Measurements from ENCODE around the gene ATG7. TPM values are rescaled to one million over a fixed set of nuclear protein-coding genes. Genes with fewer than 3 reads are reported as not detected.
A peak's percentile ranks its signal among the peaks of the same experiment; 100 is the strongest.

The ATG7 gene
- total RNA-seq, 1 donor from 2014 or later: 42.5 TPM

GRCh38 chr3:11431319-11431718 is 159.1 kb downstream of the ATG7 start:
- no peaks in the 10 kb centered on the region for H3K27me3 Mint-ChIP-seq (ENCODE audit: unreplicated experiment)
- H3K27ac Mint-ChIP-seq (ENCODE audit: unreplicated experiment): peak overlapping the region; percentile 83
- peaks cover 60% of the 10 kb centered on the region for H3K4me1 Mint-ChIP-seq (ENCODE audit: unreplicated experiment)
- peaks cover 2% of the 10 kb centered on the region for H3K9me3 Mint-ChIP-seq (ENCODE audit: unreplicated experiment)
- peaks cover 9% of the 10 kb centered on the region for H3K36me3 Mint-ChIP-seq (ENCODE audit: unreplicated experiment)
- no peak for TF ChIP-seq CTCF (IDR thresholded peaks at IDR 0.05)
- H3K4me3 Mint-ChIP-seq (ENCODE audit: unreplicated experiment): no peak overlapping the region
- no peak for DNase-seq (ENCODE audit: extremely low spot score, unreplicated experiment)

GRCh38 chr3:11434017-11434526 is 161.9 kb downstream of the ATG7 start:
- no peak for DNase-seq (ENCODE audit: extremely low spot score, unreplicated experiment)
- no peak overlapping the region for H3K4me3 Mint-ChIP-seq (ENCODE audit: unreplicated experiment)
- H3K27ac Mint-ChIP-seq (ENCODE audit: unreplicated experiment): peak overlapping the region; percentile 93
- no peak for TF ChIP-seq CTCF (IDR thresholded peaks at IDR 0.05)
- H3K36me3 Mint-ChIP-seq (ENCODE audit: unreplicated experiment): no peaks in the 10 kb centered on the region
- H3K9me3 Mint-ChIP-seq (ENCODE audit: unreplicated experiment): no peaks in the 10 kb centered on the region
- peaks cover 85% of the 10 kb centered on the region for H3K4me1 Mint-ChIP-seq (ENCODE audit: unreplicated experiment)
- no peaks in the 10 kb centered on the region for H3K27me3 Mint-ChIP-seq (ENCODE audit: unreplicated experiment)

GRCh38 chr3:11434563-11435096 is 162.4 kb downstream of the ATG7 start:
- DNase-seq (ENCODE audit: extremely low spot score, unreplicated experiment): no peak
- Mint-ChIP-seq H3K4me3 (ENCODE audit: unreplicated experiment) (no peak overlapping the region), H3K36me3 (ENCODE audit: unreplicated experiment) (no peaks in the 10 kb centered on the region), H3K27ac (ENCODE audit: unreplicated experiment) (peak overlapping the region; percentile 93), H3K27me3 (ENCODE audit: unreplicated experiment) (no peaks in the 10 kb centered on the region), H3K4me1 (ENCODE audit: unreplicated experiment) (peaks cover 89% of the 10 kb centered on the region), H3K9me3 (ENCODE audit: unreplicated experiment) (no peaks in the 10 kb centered on the region)
- no peak for TF ChIP-seq CTCF (IDR thresholded peaks at IDR 0.05)

GRCh38 chr3:11435440-11436165 is 163.4 kb downstream of the ATG7 start:
- Mint-ChIP-seq H3K27me3 (ENCODE audit: unreplicated experiment) (no peaks in the 10 kb centered on the region), H3K36me3 (ENCODE audit: unreplicated experiment) (no peaks in the 10 kb centered on the region), H3K9me3 (ENCODE audit: unreplicated experiment) (no peaks in the 10 kb centered on the region), H3K4me1 (ENCODE audit: unreplicated experiment) (peaks cover 85% of the 10 kb centered on the region), H3K27ac (ENCODE audit: unreplicated experiment) (peak overlapping the region; percentile 27), H3K4me3 (ENCODE audit: unreplicated experiment) (no peak overlapping the region)
- no peak for DNase-seq (ENCODE audit: extremely low spot score, unreplicated experiment)
- no peak for TF ChIP-seq CTCF (IDR thresholded peaks at IDR 0.05)

- Mint-ChIP-seq H3K4me3 (ENCODE audit: unreplicated experiment) (no peak overlapping the region), H3K9me3 (ENCODE audit: unreplicated experiment) (no peaks in the 10 kb centered on the region), H3K36me3 (ENCODE audit: unreplicated experiment) (no peaks in the 10 kb centered on the region), H3K27me3 (ENCODE audit: unreplicated experiment) (no peaks in the 10 kb centered on the region), H3K27ac (ENCODE audit: unreplicated experiment) (peak overlapping the region; percentile 29), H3K4me1 (ENCODE audit: unreplicated experiment) (peaks cover 73% of the 10 kb centered on the region)
- no peak for DNase-seq (ENCODE audit: extremely low spot score, unreplicated experiment)
- TF ChIP-seq CTCF (IDR thresholded peaks at IDR 0.05): no peak
These were observed 164.6 kb downstream of the ATG7 start for GRCh38 chr3:11436775-11437174.

All from osteocyte (in vitro differentiated cells).